Kidney glomerular epithelial cell (primary cell): Measurements from ENCODE around the gene TTC7B.

ENCODE experiments used
- DNase-seq: peaks from one replicate; lab custom pipeline; 2025; lab: John Stamatoyannopoulos, UW

Gene TTC7B

GRCh38 chr14:90703841-90704737 is 112.1 kb downstream of the TTC7B start:
- no peak for DNase-seq

- no peak for DNase-seq
These were observed 115.1 kb downstream of the TTC7B start for GRCh38 chr14:90700933-90701776.

- no peak for DNase-seq
These were observed 117.2 kb downstream of the TTC7B start for GRCh38 chr14:90699016-90699415.

GRCh38 chr14:90698379-90698869 is 117.8 kb downstream of the TTC7B start:
- DNase-seq, result no peak

GRCh38 chr14:90697577-90698206 is 118.5 kb downstream of the TTC7B start:
- DNase-seq, result peak; percentile 63

- DNase-seq, result no peak
These were observed 119.1 kb downstream of the TTC7B start for GRCh38 chr14:90697132-90697531.

GRCh38 chr14:90696720-90697119 is 119.5 kb downstream of the TTC7B start:
- no peak for DNase-seq

- no peak for DNase-seq
These were observed 120.1 kb downstream of the TTC7B start for GRCh38 chr14:90695997-90696660.

GRCh38 chr14:90693413-90693812 is 122.8 kb downstream of the TTC7B start:
- no peak for DNase-seq

GRCh38 chr14:90692826-90693225 is 123.4 kb downstream of the TTC7B start:
- DNase-seq, result no peak

- no peak for DNase-seq
These were observed 124.2 kb downstream of the TTC7B start for GRCh38 chr14:90692061-90692460.

- no peak for DNase-seq
These were observed 124.6 kb downstream of the TTC7B start for GRCh38 chr14:90691627-90692026.

- DNase-seq, result no peak
These were observed 128.6 kb downstream of the TTC7B start for GRCh38 chr14:90687680-90688079.

- DNase-seq, result no peak
These were observed 133.6 kb downstream of the TTC7B start for GRCh38 chr14:90682615-90683014.

GRCh38 chr14:90681929-90682328 is 134.3 kb downstream of the TTC7B start:
- no peak for DNase-seq

GRCh38 chr14:90678846-90679362 is 137.3 kb downstream of the TTC7B start:
- no peak for DNase-seq

- DNase-seq, result no peak
These were observed 137.8 kb downstream of the TTC7B start for GRCh38 chr14:90678420-90678819.

- no peak for DNase-seq
These were observed 138.7 kb downstream of the TTC7B start for GRCh38 chr14:90677484-90678050.

GRCh38 chr14:90676912-90677311 is 139.3 kb downstream of the TTC7B start:
- no peak for DNase-seq

- no peak for DNase-seq
These were observed 139.9 kb downstream of the TTC7B start for GRCh38 chr14:90676356-90676755.

- no peak for DNase-seq
These were observed 140.8 kb downstream of the TTC7B start for GRCh38 chr14:90675399-90675798.
